PC-3 (cell line): ENCODE data around the gene SDK2. TPM values are rescaled to one million over a fixed set of nuclear protein-coding genes. Genes with fewer than 3 reads are reported as not detected.
"Not testable (repeated sequence)": the region's sequence is repeated elsewhere in the genome, so short reads cannot be mapped to it uniquely, and the experiment has no call there.

Experiments used
- ATAC-seq: fragments of 200-7000 bp; cut with Tn5 transposase; 2 replicates; pipeline ENCODE4 v1.9.1; 2020; ENCODE audit warnings: mild to moderate bottlenecking, moderate library complexity
- BruUV-seq: library from RNA; stranded (reverse); fragments of 400-500 nt; replicated peaks from 2 replicates; lab custom pipeline; 2021; lab: Mats Ljungman, UMichigan
- CTCF ChIA-PET: fragments of 300-600 bp; sonication (Branson Sonifier 250); formaldehyde crosslinking; loops from one replicate; lab custom pipeline; 2022; ENCODE audit warnings: antibody characterized with exemption; lab: Charles Lee
- POLR2A ChIA-PET: fragments of 300-600 bp; sonication (Branson Sonifier 250); formaldehyde crosslinking; loops from one replicate; lab custom pipeline; 2022; ENCODE audit warnings: antibody characterized with exemption; ENCODE audit not compliant: unreplicated experiment; lab: Charles Lee
- DNase-seq: peaks from one replicate; pipeline ENCODE4 v3.0.0-alpha.2; 2015
- H2AFZ ChIP-seq: fragments of 300-600 bp; sonication (generic); 2 replicates; pipeline ENCODE4 v1.6.0; 2016; ENCODE audit warnings: antibody characterized with exemption, low read length
- H3F3A ChIP-seq: fragments of 300-600 bp; sonication (generic); one replicate; pipeline ENCODE4 v1.6.0; 2017; ENCODE audit warnings: antibody characterized with exemption, low read length, control low read depth, mild to moderate bottlenecking; ENCODE audit not compliant: unreplicated experiment
- H3K27ac ChIP-seq: fragments of 300-600 bp; sonication (generic); 2 replicates; pipeline ENCODE4 v1.5.1; 2016; ENCODE audit warnings: mild to moderate bottlenecking, low read length
- H3K27me3 ChIP-seq: fragments of 300-600 bp; sonication (generic); 2 replicates; pipeline ENCODE4 v1.6.1; 2016; ENCODE audit warnings: low read length, mixed read lengths
- H3K36me3 ChIP-seq: fragments of 300-600 bp; sonication (generic); 2 replicates; pipeline ENCODE4 v1.6.1; 2016; ENCODE audit warnings: low read depth, mixed run types, low read length, mixed read lengths
- H3K4me1 ChIP-seq: fragments of 300-600 bp; sonication (generic); 2 replicates; pipeline ENCODE4 v1.5.1; 2016; ENCODE audit warnings: low read length; ENCODE audit not compliant: insufficient read depth
- H3K4me2 ChIP-seq: fragments of 300-600 bp; sonication (generic); 2 replicates; pipeline ENCODE4 v1.6.0; 2016; ENCODE audit warnings: low read length
- H3K4me3 ChIP-seq: fragments of 300-600 bp; sonication (generic); 2 replicates; pipeline ENCODE4 v1.5.1; 2016; ENCODE audit warnings: mild to moderate bottlenecking, low read length, mixed read lengths
- H3K79me2 ChIP-seq: fragments of 300-600 bp; sonication (generic); 2 replicates; pipeline ENCODE4 v1.6.1; 2017; ENCODE audit warnings: low read length, mixed read lengths
- H3K9ac ChIP-seq: fragments of 300-600 bp; sonication (generic); 2 replicates; pipeline ENCODE4 v1.6.0; 2016; ENCODE audit warnings: mild to moderate bottlenecking, low read length
- H3K9me2 ChIP-seq: fragments of 300-600 bp; sonication (generic); replicated peaks from 2 replicates; pipeline ENCODE4 v1.6.1; 2016; ENCODE audit warnings: mixed run types, low read length, mixed read lengths
- H3K9me3 ChIP-seq: fragments of 300-600 bp; sonication (generic); 2 replicates; pipeline ENCODE4 v1.6.1; 2016; ENCODE audit warnings: low read length, mixed read lengths
- H4K20me1 ChIP-seq: fragments of 300-600 bp; sonication (generic); 2 replicates; pipeline ENCODE4 v1.6.1; 2016; ENCODE audit warnings: low read length, mixed read lengths
- EZH2 ChIP-seq: fragments of 300-600 bp; sonication (generic); IDR thresholded peaks from one replicate; pipeline ENCODE4 v1.6.1; 2017; ENCODE audit warnings: antibody characterized with exemption, mild to moderate bottlenecking, low read length; ENCODE audit not compliant: unreplicated experiment
- EZH2phosphoT487 ChIP-seq: fragments of 300-600 bp; sonication (generic); IDR thresholded peaks from 2 replicates; pipeline ENCODE4 v1.6.1; 2018; ENCODE audit warnings: mild to moderate bottlenecking, antibody characterized with exemption, low read length, borderline replicate concordance
- intact Hi-C: fragments of 100-400 bp; cut with micrococcal nuclease; formaldehyde crosslinking; loops from 2 replicates; pipeline ENCODE4 v1.9.0; 2023
- total RNA-seq: library from RNA; depleted of rRNA; stranded (reverse); fragments of >200 nt; gene quantifications from 2 replicates; pipeline ENCODE4 v1.2.3, GENCODE V29; 2014
- TF ChIP-seq, protein P1 (sequence below): fragments of 300-600 bp; sonication (generic); conservative IDR thresholded peaks from 2 replicates; pipeline ENCODE4 v1.5.1; 2017; ENCODE audit warnings: antibody characterized with exemption, low read depth, mild to moderate bottlenecking, low read length

SDK2 gene
- total RNA-seq, 1 experiment from 2014 or later: 0.07 TPM

GRCh38 chr17:73335591-73336407, 308.4 kb downstream of the SDK2 start:
- Histone ChIP-seq H3K4me1 (peaks cover 23% of the 10 kb centered on the region), H3K79me2 (no peaks in the 10 kb centered on the region), H2AFZ (no peak overlapping the region; the same call in 1 of the 2 replicates), H3K9me2 (no peaks in the 10 kb centered on the region), H3K4me3 (no peak overlapping the region), H3K27ac (peak overlapping the region; percentile 47), H3K9ac (no peak overlapping the region), H3K27me3 (no peaks in the 10 kb centered on the region), H3K4me2 (peak overlapping the region; percentile 27; the same call in 1 of the 2 replicates), H3K36me3 (no peaks in the 10 kb centered on the region), H3F3A (no peaks in the 10 kb centered on the region), H4K20me1 (no peaks in the 10 kb centered on the region), H3K9me3 (no peaks in the 10 kb centered on the region)
- CTCF ChIA-PET: interaction anchor here (0.6 kb wide), 1 partner anchor 29 kb away, joined by 6 read pairs; no protein-coding TSS in a partner anchor
- intact Hi-C loops: no loop called here
- DNase-seq (peak; percentile 46), ATAC-seq (peak; percentile 48)
- TF ChIP-seq EZH2phosphoT487: no peak
- no peak for TF ChIP-seq EZH2
- TF ChIP-seq, protein P1, sequence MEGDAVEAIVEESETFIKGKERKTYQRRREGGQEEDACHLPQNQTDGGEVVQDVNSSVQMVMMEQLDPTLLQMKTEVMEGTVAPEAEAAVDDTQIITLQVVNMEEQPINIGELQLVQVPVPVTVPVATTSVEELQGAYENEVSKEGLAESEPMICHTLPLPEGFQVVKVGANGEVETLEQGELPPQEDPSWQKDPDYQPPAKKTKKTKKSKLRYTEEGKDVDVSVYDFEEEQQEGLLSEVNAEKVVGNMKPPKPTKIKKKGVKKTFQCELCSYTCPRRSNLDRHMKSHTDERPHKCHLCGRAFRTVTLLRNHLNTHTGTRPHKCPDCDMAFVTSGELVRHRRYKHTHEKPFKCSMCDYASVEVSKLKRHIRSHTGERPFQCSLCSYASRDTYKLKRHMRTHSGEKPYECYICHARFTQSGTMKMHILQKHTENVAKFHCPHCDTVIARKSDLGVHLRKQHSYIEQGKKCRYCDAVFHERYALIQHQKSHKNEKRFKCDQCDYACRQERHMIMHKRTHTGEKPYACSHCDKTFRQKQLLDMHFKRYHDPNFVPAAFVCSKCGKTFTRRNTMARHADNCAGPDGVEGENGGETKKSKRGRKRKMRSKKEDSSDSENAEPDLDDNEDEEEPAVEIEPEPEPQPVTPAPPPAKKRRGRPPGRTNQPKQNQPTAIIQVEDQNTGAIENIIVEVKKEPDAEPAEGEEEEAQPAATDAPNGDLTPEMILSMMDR: no peak
- POLR2A ChIA-PET: no interaction called here
- no TSS peak for BruUV-seq

- POLR2A ChIA-PET: no interaction called here
- Histone ChIP-seq H3K9ac (no peak overlapping the region), H3F3A (no peaks in the 10 kb centered on the region), H3K4me2 (no peak overlapping the region), H3K9me2 (no peaks in the 10 kb centered on the region), H3K27me3 (no peaks in the 10 kb centered on the region), H4K20me1 (no peaks in the 10 kb centered on the region), H3K27ac (peak overlapping the region; percentile 47), H3K4me1 (peaks cover 18% of the 10 kb centered on the region), H3K36me3 (no peaks in the 10 kb centered on the region), H3K4me3 (no peak overlapping the region), H2AFZ (no peak overlapping the region), H3K79me2 (no peaks in the 10 kb centered on the region), H3K9me3 (no peaks in the 10 kb centered on the region)
- intact Hi-C loops: no loop called here
- BruUV-seq: no TSS peak
- TF ChIP-seq EZH2phosphoT487 (no peak), EZH2 (no peak)
- TF ChIP-seq, protein P1: no peak
- ATAC-seq (no peak), DNase-seq (no peak)
- CTCF ChIA-PET: no interaction called here
Measured at GRCh38 chr17:73334771-73335513, 309.3 kb downstream of the SDK2 start.

DNA sequence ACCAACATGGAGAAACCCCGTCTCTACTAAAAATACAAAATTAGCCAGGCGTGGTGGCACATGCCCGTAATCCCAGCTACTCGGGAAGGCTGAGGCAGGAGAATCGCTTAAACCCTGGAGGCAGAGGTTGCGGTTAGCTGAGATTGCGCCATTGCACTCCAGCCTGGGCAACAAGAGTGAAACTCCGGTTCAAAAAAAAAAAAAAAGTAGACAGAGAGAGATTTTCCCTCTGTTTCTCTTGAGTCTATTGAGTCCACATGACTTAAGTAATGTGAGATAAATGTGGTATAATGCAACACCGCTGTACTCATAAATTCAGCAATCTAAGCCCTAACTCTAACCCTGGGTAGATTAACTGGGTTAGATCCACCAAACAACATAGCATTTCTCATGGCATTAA, 310.8 kb downstream of the SDK2 start:
- CTCF ChIA-PET, H3K27ac ChIP-seq, DNase-seq, H3K27me3 ChIP-seq, H3K79me2 ChIP-seq, POLR2A ChIA-PET, H3K4me3 ChIP-seq, H3F3A ChIP-seq, H2AFZ ChIP-seq, H3K4me2 ChIP-seq, H3K9me3 ChIP-seq, H3K9ac ChIP-seq, ATAC-seq, intact Hi-C loops, BruUV-seq, H3K9me2 ChIP-seq, H4K20me1 ChIP-seq, H3K36me3 ChIP-seq: not testable (repeated sequence)
- peaks cover 13% of the 10 kb centered on the region; the same call in 1 of the 2 replicates for H3K4me1 ChIP-seq
